Measurements from ENCODE around the gene EIF3K. TPM values are rescaled to one million over a fixed set of nuclear protein-coding genes. Genes with fewer than 3 reads are reported as not detected.
A peak's percentile ranks its signal among the peaks of the same experiment; 100 is the strongest.

EIF3K gene
- total and polyA plus RNA-seq, 7 donors: 469 to 803 (median 573) TPM

DNA sequence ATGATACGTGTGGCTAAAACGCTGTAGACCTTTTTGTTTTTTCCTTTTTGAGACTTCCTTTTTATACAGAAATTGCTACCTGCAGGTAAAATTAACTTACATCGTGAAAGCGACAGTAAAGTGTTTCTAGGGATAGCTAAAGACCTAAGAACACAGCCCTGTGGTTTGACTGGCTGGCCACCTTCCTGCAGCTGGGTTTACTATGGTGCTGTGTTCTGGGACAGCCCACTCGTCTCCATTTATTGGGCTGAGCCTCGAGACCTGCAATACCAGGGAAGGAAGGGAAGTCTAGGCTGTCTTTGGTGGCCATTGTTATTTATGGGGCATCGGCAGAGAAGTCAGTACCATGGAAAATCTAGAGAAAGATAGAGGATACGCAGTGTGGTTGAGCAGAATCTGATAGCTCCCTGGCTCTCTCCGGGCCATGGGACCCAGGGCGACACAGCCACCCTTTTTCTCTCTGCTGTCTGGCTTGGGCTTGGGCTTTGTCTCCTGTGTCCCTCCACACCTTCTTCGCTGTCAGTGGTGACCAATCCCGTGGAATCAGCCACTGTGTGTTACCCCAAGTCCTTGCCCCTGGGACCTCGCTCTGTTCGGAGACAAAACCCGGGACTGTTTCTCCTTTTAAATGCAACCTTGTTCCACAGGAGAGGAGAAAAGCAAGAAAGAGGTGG, 59.4 kb downstream of the EIF3K start:
- intact Hi-C loops (cut with DNase I): no loop called here
- 75 to 78% methylated on average over 15 of the region's 15 CpGs for WGBS, 2 donors
- Histone ChIP-seq H3K4me1 (peaks cover 0 to 86% (median 77%) of the 10 kb centered on the region in 4 donors), H3K27ac (peak overlapping the region; percentile 80 to 97 (median 96)), H3K36me3 (no peaks in the 10 kb centered on the region), H3K9me3 (no peaks in the 10 kb centered on the region), H3K4me3 (no peak overlapping the region), H3K27me3 (no peaks in the 10 kb centered on the region)
- no peak for DNase-seq
- TF ChIP-seq EP300 (IDR thresholded peaks at IDR 0.05) (no peak), POLR2AphosphoS5 (IDR thresholded peaks at IDR 0.05) (no peak), POLR2A (IDR thresholded peaks at IDR 0.05) (no peak)
- TF ChIP-seq, protein P1, sequence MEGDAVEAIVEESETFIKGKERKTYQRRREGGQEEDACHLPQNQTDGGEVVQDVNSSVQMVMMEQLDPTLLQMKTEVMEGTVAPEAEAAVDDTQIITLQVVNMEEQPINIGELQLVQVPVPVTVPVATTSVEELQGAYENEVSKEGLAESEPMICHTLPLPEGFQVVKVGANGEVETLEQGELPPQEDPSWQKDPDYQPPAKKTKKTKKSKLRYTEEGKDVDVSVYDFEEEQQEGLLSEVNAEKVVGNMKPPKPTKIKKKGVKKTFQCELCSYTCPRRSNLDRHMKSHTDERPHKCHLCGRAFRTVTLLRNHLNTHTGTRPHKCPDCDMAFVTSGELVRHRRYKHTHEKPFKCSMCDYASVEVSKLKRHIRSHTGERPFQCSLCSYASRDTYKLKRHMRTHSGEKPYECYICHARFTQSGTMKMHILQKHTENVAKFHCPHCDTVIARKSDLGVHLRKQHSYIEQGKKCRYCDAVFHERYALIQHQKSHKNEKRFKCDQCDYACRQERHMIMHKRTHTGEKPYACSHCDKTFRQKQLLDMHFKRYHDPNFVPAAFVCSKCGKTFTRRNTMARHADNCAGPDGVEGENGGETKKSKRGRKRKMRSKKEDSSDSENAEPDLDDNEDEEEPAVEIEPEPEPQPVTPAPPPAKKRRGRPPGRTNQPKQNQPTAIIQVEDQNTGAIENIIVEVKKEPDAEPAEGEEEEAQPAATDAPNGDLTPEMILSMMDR (IDR thresholded peaks at IDR 0.05): no peak

DNA sequence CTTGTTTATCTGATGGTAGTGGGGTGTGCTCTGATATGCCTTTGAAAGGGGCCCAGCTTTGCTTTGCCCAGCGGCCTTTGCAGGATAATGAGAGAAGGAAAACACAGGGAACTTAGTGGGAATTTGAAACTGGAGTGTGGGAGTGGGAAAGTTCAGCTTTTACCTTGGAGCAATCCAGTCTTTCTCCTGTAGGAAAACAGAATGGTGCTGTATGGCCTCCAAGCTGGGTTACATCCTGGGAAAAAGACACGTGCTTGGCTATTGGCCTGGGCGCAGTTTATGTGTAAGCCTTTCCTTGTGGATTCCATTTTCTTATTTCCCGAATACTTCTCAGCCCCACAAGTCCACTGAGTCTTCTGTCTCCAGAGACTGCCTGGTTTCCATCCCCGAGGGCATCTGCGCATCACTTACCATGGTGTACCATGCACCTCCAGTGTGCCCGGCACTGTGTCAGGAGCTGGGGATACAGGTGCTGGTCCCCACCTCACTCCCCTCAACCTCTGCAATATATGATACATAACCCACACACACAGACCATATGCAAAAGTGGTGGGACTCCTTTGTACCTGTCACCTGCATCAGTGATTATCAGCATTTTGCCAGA, 60.0 kb downstream of the EIF3K start:
- 77 to 84% methylated on average over 7 of the region's 7 CpGs for WGBS, 2 donors
- H3K4me1 ChIP-seq: peaks cover 0 to 89% (median 81%) of the 10 kb centered on the region in 4 donors
- H3K4me3 ChIP-seq: no peak overlapping the region

DNA sequence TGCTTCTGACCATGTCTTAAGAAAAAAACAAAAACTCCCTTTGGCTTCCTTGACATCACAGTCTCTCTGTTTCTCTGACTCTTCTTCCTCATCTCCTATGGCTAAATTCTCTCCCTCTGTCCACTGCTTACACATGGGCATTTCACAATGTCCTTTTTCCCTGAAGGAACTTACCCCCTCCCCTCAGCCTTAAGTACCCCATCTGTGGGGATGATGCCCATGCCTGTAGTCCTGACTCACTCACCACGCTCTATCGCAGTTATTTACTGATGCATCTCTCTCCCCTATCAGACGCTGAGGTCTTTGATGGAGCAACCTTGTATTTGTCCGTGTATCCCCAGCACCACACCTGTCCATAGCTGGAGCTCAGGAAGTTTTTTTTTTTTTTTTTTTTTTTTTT, 60.9 kb downstream of the EIF3K start:
- Histone ChIP-seq H3K27ac (peak overlapping the region; percentile 80 to 97 (median 96)), H3K9me3 (no peaks in the 10 kb centered on the region), H3K27me3 (no peaks in the 10 kb centered on the region), H3K4me1 (peaks cover 0 to 89% (median 81%) of the 10 kb centered on the region in 4 donors), H3K4me3 (no peak overlapping the region), H3K36me3 (no peaks in the 10 kb centered on the region)
- intact Hi-C loops (cut with DNase I): no loop called here
- 40 to 72% methylated on average over 4 of the region's 4 CpGs for WGBS, 2 donors
- TF ChIP-seq POLR2AphosphoS5 (IDR thresholded peaks at IDR 0.05): no peak
- no peak for TF ChIP-seq EP300 (IDR thresholded peaks at IDR 0.05)
- TF ChIP-seq POLR2A (IDR thresholded peaks at IDR 0.05): no peak
- TF ChIP-seq, protein P1 (IDR thresholded peaks at IDR 0.05): no peak
- DNase-seq: no peak

More for the DNA sequence above, 60.0 kb downstream of the EIF3K start:
- no peak for DNase-seq
- TF ChIP-seq POLR2AphosphoS5 (IDR thresholded peaks at IDR 0.05) (no peak), POLR2A (IDR thresholded peaks at IDR 0.05) (no peak), EP300 (IDR thresholded peaks at IDR 0.05) (no peak)
- TF ChIP-seq, protein P1 (IDR thresholded peaks at IDR 0.05): no peak
- Histone ChIP-seq H3K27me3 (no peaks in the 10 kb centered on the region), H3K9me3 (no peaks in the 10 kb centered on the region), H3K27ac (peak overlapping the region; percentile 80 to 97 (median 96)), H3K36me3 (no peaks in the 10 kb centered on the region)
- intact Hi-C loops (cut with DNase I): no loop called here

DNA sequence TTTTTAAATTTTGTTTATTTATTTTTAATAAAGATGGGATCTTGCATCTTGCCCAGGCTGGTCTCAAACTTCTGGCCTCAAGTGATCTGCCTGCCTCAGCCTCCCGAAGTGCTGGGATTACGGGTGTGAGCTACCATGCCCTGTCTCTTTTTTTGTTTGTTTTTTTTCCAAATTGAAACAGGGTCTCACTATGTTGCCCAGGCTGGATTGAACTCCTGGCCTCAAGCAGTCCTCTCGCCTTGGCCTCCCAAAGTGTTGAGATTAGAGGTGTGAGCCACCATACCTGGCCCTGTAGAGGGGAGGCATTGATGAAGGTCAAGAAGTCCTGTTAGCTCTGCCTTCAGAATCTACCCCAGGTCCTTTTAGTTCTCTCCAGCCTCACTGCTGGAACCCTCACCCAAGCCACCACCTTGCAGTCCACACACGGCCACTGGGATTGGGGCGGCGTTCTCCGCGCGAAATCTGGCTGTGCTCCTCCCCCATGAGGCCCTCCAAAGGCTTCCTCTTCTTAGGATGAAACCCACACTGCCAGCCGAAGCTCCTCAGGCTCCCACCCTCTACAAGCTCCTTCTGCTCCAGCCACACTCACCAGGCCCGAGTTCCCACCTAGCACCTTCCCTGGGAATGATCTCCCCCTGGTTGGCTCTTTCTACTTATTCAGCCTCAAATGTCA, 63.3 kb downstream of the EIF3K start:
- peaks cover 0 to 89% (median 77%) of the 10 kb centered on the region in 4 donors for H3K4me1 ChIP-seq
- intact Hi-C loops (cut with DNase I): no loop called here

More for the DNA sequence above, 63.3 kb downstream of the EIF3K start:
- WGBS, 2 donors: 92 to 93% methylated on average over 11 of the region's 11 CpGs
- Histone ChIP-seq H3K9me3 (no peaks in the 10 kb centered on the region), H3K36me3 (no peaks in the 10 kb centered on the region), H3K27me3 (no peaks in the 10 kb centered on the region), H3K27ac (peak overlapping the region; percentile 80 to 97 (median 96)), H3K4me3 (no peak overlapping the region)
- TF ChIP-seq EP300 (IDR thresholded peaks at IDR 0.05) (no peak), POLR2AphosphoS5 (IDR thresholded peaks at IDR 0.05) (no peak), POLR2A (IDR thresholded peaks at IDR 0.05) (no peak)
- TF ChIP-seq, protein P1 (IDR thresholded peaks at IDR 0.05): no peak
- DNase-seq: no peak

Data from sigmoid colon (tissue), 7 donors.